Upper lobe of left lung (tissue), 6 donors: ENCODE data around the gene ENPP3. TPM values are rescaled to one million over a fixed set of nuclear protein-coding genes. Genes with fewer than 3 reads are reported as not detected.

ENCODE experiments used
- ATAC-seq, 2 donors: fragments of 200-7000 bp; cut with Tn5 transposase; one replicate each; pipeline ENCODE4 v1.9.1; 2022; ENCODE audit warnings: mild to moderate bottlenecking in 2 of 2, moderate library complexity in 2 of 2; ENCODE audit not compliant: low FRiP score in 2 of 2
- DNase-seq, 2 donors: peaks; one replicate each; pipeline ENCODE4 v3.0.0-alpha.2; 2019 to 2020
- H3K27ac ChIP-seq, 4 donors: fragments of 200-600 bp; sonication (generic); one replicate each; pipeline ENCODE4 v1.5.1; 2016 to 2019
- H3K27me3 ChIP-seq, 4 donors: fragments of 200-600 bp; sonication (generic); one replicate each; pipeline ENCODE4 v1.5.1; 2017 to 2019
- H3K36me3 ChIP-seq, 4 donors: fragments of 200-600 bp; sonication (generic); one replicate each; pipeline ENCODE4 v1.5.1; 2016 to 2019
- H3K4me1 ChIP-seq, 4 donors: fragments of 200-600 bp; sonication (generic); one replicate each; pipeline ENCODE4 v1.5.1; 2018 to 2019
- H3K4me3 ChIP-seq, 4 donors: fragments of 200-600 bp; sonication (generic); one replicate each; pipeline ENCODE4 v1.5.1; 2017 to 2019; ENCODE audit warnings: mild to moderate bottlenecking in 2 of 4, moderate library complexity in 1 of 4
- H3K9me3 ChIP-seq, 4 donors: fragments of 200-600 bp; sonication (generic); one replicate each; pipeline ENCODE4 v1.5.1; 2018 to 2019
- EP300 ChIP-seq, 4 donors: sonication (generic); formaldehyde crosslinking; IDR thresholded peaks; one replicate each; pipeline ENCODE4 v1.5.1; 2017; ENCODE audit warnings: antibody characterized with exemption in 4 of 4, control low read depth in 2 of 4
- POLR2A ChIP-seq, 4 donors: fragments of 450-650 bp; IDR thresholded peaks; one replicate each; pipeline ENCODE4 v1.5.1; 2016 to 2017; ENCODE audit warnings: antibody characterized with exemption in 4 of 4, mild to moderate bottlenecking in 2 of 4
- POLR2AphosphoS5 ChIP-seq, 2 donors: sonication (generic); formaldehyde crosslinking; IDR thresholded peaks; one replicate each; pipeline ENCODE4 v1.5.1; 2017; ENCODE audit warnings: antibody characterized with exemption in 2 of 2
- WGBS, 2 donors: methylation state at CpG; one replicate each; pipeline ENCODE4 v1.1.5; 2017 to 2018; 5-methylcytosine and 5-hydroxymethylcytosine counted together
- total RNA-seq, 6 donors: library from RNA; depleted of rRNA in 4 of 6; stranded (reverse); fragments of >200 nt in 4 of 6; gene quantifications; one replicate each; pipeline versions ENCODE4 v1.1.0 to v1.2.1, GENCODE V29; 2016 to 2021
- TF ChIP-seq, protein P1 (sequence below), 6 experiments: fragments of 450-650 bp in 4 of 6; fragments of 200-600 bp in 2 of 6; sonication (generic) in 2 of 6; IDR thresholded peaks; one replicate each; pipeline ENCODE4 v1.5.1; 2016 to 2019; ENCODE audit warnings: antibody characterized with exemption in 6 of 6
- donor health status: DM: no; HTN: no; CAD: no; lungs with moderate emphysema.
- donor health status: DM: no; HTN: yes; CAD: no; lungs with severe emphysema.

Gene ENPP3
- total RNA-seq, 6 donors from 2014 or later: under 0.01 to 2.1 (median 0.39) TPM

DNA sequence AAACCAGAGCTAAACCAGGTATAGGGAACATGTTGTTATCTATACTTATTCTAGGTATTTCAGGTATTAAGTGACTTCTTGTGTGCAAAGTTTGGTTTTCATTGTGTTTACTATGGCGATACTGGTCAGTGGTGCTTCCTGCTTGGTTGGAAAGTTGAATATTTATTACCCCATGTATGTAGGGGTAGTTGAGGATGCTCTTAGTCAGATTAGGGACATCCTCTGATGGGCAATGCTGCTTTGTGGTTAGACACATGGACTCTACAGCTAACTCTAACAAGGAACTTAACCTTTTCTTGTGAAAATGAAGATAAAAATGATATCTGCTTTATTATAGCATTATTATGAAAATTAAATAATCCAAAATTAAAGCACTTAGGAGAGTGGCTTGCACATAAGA, 126.6 kb downstream of the ENPP3 start:
- no peaks in the 10 kb centered on the region for H3K27me3 ChIP-seq
- H3K4me1 ChIP-seq: no peaks in the 10 kb centered on the region
- ATAC-seq: no peak
- DNase-seq: no peak
- no peaks in the 10 kb centered on the region for H3K36me3 ChIP-seq
- 56 to 80% methylated on average over 1 of the region's 1 CpG for WGBS, 2 donors
- H3K4me3 ChIP-seq: no peak overlapping the region
- TF ChIP-seq, protein P1, sequence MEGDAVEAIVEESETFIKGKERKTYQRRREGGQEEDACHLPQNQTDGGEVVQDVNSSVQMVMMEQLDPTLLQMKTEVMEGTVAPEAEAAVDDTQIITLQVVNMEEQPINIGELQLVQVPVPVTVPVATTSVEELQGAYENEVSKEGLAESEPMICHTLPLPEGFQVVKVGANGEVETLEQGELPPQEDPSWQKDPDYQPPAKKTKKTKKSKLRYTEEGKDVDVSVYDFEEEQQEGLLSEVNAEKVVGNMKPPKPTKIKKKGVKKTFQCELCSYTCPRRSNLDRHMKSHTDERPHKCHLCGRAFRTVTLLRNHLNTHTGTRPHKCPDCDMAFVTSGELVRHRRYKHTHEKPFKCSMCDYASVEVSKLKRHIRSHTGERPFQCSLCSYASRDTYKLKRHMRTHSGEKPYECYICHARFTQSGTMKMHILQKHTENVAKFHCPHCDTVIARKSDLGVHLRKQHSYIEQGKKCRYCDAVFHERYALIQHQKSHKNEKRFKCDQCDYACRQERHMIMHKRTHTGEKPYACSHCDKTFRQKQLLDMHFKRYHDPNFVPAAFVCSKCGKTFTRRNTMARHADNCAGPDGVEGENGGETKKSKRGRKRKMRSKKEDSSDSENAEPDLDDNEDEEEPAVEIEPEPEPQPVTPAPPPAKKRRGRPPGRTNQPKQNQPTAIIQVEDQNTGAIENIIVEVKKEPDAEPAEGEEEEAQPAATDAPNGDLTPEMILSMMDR (IDR thresholded peaks at IDR 0.05): no peak
- TF ChIP-seq POLR2A (IDR thresholded peaks at IDR 0.05) (no peak), POLR2AphosphoS5 (IDR thresholded peaks at IDR 0.05) (no peak), EP300 (IDR thresholded peaks at IDR 0.05) (no peak)
- H3K9me3 ChIP-seq: no peaks in the 10 kb centered on the region
- H3K27ac ChIP-seq: no peak overlapping the region

- Histone ChIP-seq H3K9me3 (no peaks in the 10 kb centered on the region), H3K4me1 (no peaks in the 10 kb centered on the region), H3K27ac (no peak overlapping the region), H3K36me3 (no peaks in the 10 kb centered on the region), H3K27me3 (no peaks in the 10 kb centered on the region), H3K4me3 (no peak overlapping the region)
- no peak for ATAC-seq
- 85 to 89% methylated on average over 4 of the region's 4 CpGs for WGBS, 2 donors
- no peak for DNase-seq
- TF ChIP-seq POLR2AphosphoS5 (IDR thresholded peaks at IDR 0.05) (no peak), POLR2A (IDR thresholded peaks at IDR 0.05) (no peak), EP300 (IDR thresholded peaks at IDR 0.05) (no peak)
- TF ChIP-seq, protein P1 (IDR thresholded peaks at IDR 0.05): no peak
Observed at GRCh38 chr6:131764350-131764749, 127.2 kb downstream of the ENPP3 start.

DNA sequence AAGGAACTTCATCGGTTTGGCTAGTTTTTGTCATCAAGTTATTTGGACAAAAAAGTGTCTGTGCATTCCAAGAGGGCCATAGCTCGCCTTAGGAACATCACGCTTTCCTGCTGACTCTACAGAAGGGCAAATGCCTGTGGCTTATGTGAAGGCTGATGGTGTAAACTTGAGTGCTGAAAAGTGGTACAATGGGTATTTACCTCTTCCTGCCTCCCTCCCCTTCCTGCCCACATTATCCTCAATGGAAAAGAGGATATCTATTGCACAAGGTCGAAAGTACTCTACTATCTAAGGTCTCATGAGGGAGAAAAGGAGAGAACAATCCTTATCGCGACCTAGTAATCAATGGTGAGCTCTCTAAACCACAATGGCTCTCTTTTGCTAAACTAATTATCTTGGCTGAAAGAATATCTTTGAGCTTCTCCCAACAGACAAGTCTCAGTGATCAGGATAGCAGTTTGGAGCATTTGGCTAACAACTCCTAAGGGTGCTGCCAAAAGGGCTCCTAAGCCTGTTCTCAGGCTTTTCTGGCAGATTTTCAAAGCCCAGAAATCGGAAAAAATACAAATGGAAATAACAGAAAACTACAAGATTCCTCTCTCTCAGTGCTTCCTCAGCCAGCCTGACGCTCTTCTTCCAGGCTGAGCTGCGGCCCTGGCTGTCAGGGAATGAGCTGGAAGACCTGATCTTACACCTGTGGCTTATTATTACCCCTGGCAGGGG, 128.1 kb downstream of the ENPP3 start:
- Histone ChIP-seq H3K4me1 (no peaks in the 10 kb centered on the region), H3K27me3 (no peaks in the 10 kb centered on the region), H3K4me3 (no peak overlapping the region), H3K9me3 (no peaks in the 10 kb centered on the region), H3K36me3 (no peaks in the 10 kb centered on the region), H3K27ac (no peak overlapping the region)
- ATAC-seq: peak in 1 of 2 donors; percentile 57
- TF ChIP-seq POLR2A (IDR thresholded peaks at IDR 0.05): no peak
- 77 to 78% methylated on average over 9 of the region's 9 CpGs for WGBS, 2 donors
- no peak for DNase-seq

DNA sequence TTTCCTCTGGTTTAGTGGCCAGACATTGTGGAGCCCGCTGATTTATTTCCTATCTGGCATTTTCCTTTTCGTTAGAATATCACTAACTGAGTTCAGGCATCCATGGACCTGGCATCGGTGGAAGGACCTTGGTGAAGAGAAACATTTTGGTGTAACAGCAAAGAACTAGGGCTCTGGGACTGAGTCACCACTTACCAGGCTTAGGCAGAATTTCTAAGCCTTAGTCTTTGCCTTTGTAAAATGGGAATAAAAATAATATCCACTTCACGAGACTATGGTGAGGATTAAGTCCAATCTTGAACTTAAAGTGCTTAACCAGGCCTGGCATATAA, 128.7 kb downstream of the ENPP3 start:
- Histone ChIP-seq H3K9me3 (no peaks in the 10 kb centered on the region), H3K4me1 (no peaks in the 10 kb centered on the region), H3K27me3 (no peaks in the 10 kb centered on the region), H3K4me3 (no peak overlapping the region), H3K36me3 (no peaks in the 10 kb centered on the region), H3K27ac (no peak overlapping the region)
- WGBS, 2 donors: 89% methylated on average over 4 of the region's 4 CpGs
- no peak for DNase-seq
- TF ChIP-seq EP300 (IDR thresholded peaks at IDR 0.05) (no peak), POLR2A (IDR thresholded peaks at IDR 0.05) (no peak), POLR2AphosphoS5 (IDR thresholded peaks at IDR 0.05) (no peak)
- TF ChIP-seq, protein P1 (IDR thresholded peaks at IDR 0.05): no peak
- ATAC-seq: no peak

DNA sequence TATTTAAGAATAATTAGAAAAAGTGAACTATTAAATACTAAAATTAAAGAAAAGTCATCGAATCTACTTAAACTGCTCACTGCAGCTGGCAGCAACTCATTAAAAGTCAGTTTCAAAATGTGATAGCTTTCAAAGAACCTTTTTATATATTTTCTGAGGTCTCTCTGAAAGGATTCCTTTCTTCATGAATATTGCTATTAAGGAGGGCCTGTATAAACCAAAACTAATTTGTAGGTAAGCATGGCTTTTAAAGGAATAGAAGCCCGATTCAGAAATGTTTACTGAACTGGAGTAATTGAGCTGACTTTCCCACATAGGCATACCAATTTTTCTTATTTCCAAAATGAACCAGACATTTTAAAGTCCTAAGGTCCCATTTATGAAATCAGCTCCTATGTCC, 129.5 kb downstream of the ENPP3 start:
- H3K27me3 ChIP-seq: no peaks in the 10 kb centered on the region
- no peaks in the 10 kb centered on the region for H3K9me3 ChIP-seq
- no peak overlapping the region for H3K4me3 ChIP-seq
- H3K4me1 ChIP-seq: no peaks in the 10 kb centered on the region
- H3K36me3 ChIP-seq: no peaks in the 10 kb centered on the region
- TF ChIP-seq EP300 (IDR thresholded peaks at IDR 0.05): no peak
- TF ChIP-seq, protein P1 (IDR thresholded peaks at IDR 0.05): no peak
- no peak for TF ChIP-seq POLR2AphosphoS5 (IDR thresholded peaks at IDR 0.05)
- TF ChIP-seq POLR2A (IDR thresholded peaks at IDR 0.05): no peak
- WGBS, 2 donors: 82 to 85% methylated on average over 2 of the region's 2 CpGs
- no peak overlapping the region for H3K27ac ChIP-seq
- ATAC-seq (no peak), DNase-seq (no peak)
